OCI-LY1 (cell line): ENCODE measurements around the gene ZNF669.

Experiments used
- CTCF ChIP-seq: fragments of 200-600 bp; sonication (generic), shearing (Covaris generic); IDR thresholded peaks from 2 replicates; pipeline ENCODE4 v1.5.1; 2017; ENCODE audit warnings: mild to moderate bottlenecking, antibody characterized with exemption, low read length, moderate library complexity, mixed read lengths
- EZH2 ChIP-seq: fragments of 200-600 bp; sonication (generic), shearing (Covaris generic); IDR thresholded peaks from 2 replicates; pipeline ENCODE4 v1.8.0; 2017; ENCODE audit warnings: borderline replicate concordance, mixed run types, mild to moderate bottlenecking, antibody characterized with exemption, low read length, moderate library complexity, mixed read lengths

- no peak for TF ChIP-seq CTCF
- no peak for TF ChIP-seq EZH2
Measured at GRCh38 chr1:247131236-247131635, 27.1 kb upstream of the ZNF669 start.
